MM.1S (cell line): ENCODE measurements around the gene CDH4.

ENCODE experiments used
- DNase-seq: peaks from one replicate; pipeline ENCODE4 v3.0.0-alpha.2; 2015
- H2AFZ ChIP-seq: fragments of 300-600 bp; sonication (generic); 2 replicates; pipeline ENCODE4 v1.6.0; 2016; ENCODE audit warnings: antibody characterized with exemption, low read length
- H3F3A ChIP-seq: fragments of 300-600 bp; sonication (generic); 2 replicates; pipeline ENCODE4 v1.6.1; 2016; ENCODE audit warnings: mild to moderate bottlenecking, antibody characterized with exemption, low read length, moderate library complexity, mixed read lengths; ENCODE audit not compliant: insufficient read depth
- H3K27ac ChIP-seq: fragments of 300-600 bp; sonication (generic); 2 replicates; pipeline ENCODE4 v1.5.1; 2016; ENCODE audit warnings: mild to moderate bottlenecking, low read length
- H3K27me3 ChIP-seq: fragments of 300-600 bp; sonication (generic); replicated peaks from 2 replicates; pipeline ENCODE4 v1.6.0; 2016; ENCODE audit warnings: low read length; ENCODE audit not compliant: insufficient read depth
- H3K36me3 ChIP-seq: fragments of 300-600 bp; sonication (generic); replicated peaks from 2 replicates; pipeline ENCODE4 v1.6.1; 2016; ENCODE audit warnings: mild to moderate bottlenecking, low read length, mixed read lengths; ENCODE audit not compliant: insufficient read depth
- H3K4me1 ChIP-seq: fragments of 300-600 bp; sonication (generic); 2 replicates; pipeline ENCODE4 v1.6.1; 2016; ENCODE audit warnings: low read length, mixed read lengths
- H3K4me2 ChIP-seq: fragments of 300-600 bp; sonication (generic); 2 replicates; pipeline ENCODE4 v1.6.0; 2016; ENCODE audit warnings: low read depth, low read length
- H3K4me3 ChIP-seq: fragments of 300-600 bp; sonication (generic); 2 replicates; pipeline ENCODE4 v1.5.1; 2016; ENCODE audit warnings: low read length, mixed read lengths
- H3K79me2 ChIP-seq: fragments of 300-600 bp; sonication (generic); 2 replicates; pipeline ENCODE4 v1.6.1; 2016; ENCODE audit warnings: mixed run types, low read length, mixed read lengths
- H3K9ac ChIP-seq: fragments of 300-600 bp; sonication (generic); 2 replicates; pipeline ENCODE4 v1.6.1; 2016; ENCODE audit warnings: low read length, mixed read lengths
- H3K9me2 ChIP-seq: fragments of 300-600 bp; sonication (generic); replicated peaks from 2 replicates; pipeline ENCODE4 v1.6.1; 2016; ENCODE audit warnings: mild to moderate bottlenecking, low read length, mixed read lengths; ENCODE audit not compliant: insufficient read depth
- H3K9me3 ChIP-seq: fragments of 300-600 bp; sonication (generic); replicated peaks from 2 replicates; pipeline ENCODE4 v1.6.1; 2016; ENCODE audit warnings: mild to moderate bottlenecking, low read length, mixed read lengths; ENCODE audit not compliant: insufficient read depth
- H4K20me1 ChIP-seq: fragments of 300-600 bp; sonication (generic); 2 replicates; pipeline ENCODE4 v1.6.1; 2016; ENCODE audit warnings: mild to moderate bottlenecking, low read length, moderate library complexity, mixed read lengths; ENCODE audit not compliant: insufficient read depth
- EZH2 ChIP-seq: fragments of 300-600 bp; sonication (generic); optimal IDR thresholded peaks from 2 replicates; pipeline ENCODE3; 2017; ENCODE audit warnings: low read depth, mild to moderate bottlenecking, antibody characterized with exemption, low read length, mixed read lengths
- EZH2phosphoT487 ChIP-seq: fragments of 300-600 bp; sonication (generic); IDR thresholded peaks from 2 replicates; pipeline ENCODE4 v1.6.1; 2018; ENCODE audit warnings: antibody characterized with exemption, low read length
- TF ChIP-seq, protein P1 (sequence below): fragments of 300-600 bp; sonication (generic); IDR thresholded peaks from 2 replicates; pipeline ENCODE4 v1.5.1; 2016; ENCODE audit warnings: antibody characterized with exemption, low read length, mixed read lengths

The CDH4 gene

DNA sequence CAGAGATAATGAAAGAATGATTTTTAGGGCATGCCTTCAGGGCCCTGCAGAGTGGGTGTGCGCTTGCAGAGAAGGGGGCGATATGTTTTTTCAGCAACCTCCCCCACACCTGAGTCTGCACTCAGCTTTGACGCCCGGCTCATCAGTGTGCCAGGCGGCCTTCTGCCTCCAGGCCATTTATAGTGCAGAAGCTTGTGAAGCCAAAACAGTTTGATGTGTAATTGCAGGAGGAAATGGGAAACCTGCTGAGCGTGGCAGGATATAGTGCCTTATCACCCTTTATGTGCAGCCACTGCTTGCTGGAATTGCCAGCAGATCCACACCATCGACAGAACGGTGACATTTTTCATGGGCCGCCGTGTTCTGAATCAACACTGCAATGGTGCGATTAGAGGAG is 178.2 kb downstream of the CDH4 start:
- H3K4me3 ChIP-seq: no peak overlapping the region
- no peaks in the 10 kb centered on the region for H3F3A ChIP-seq
- no peaks in the 10 kb centered on the region for H3K9me2 ChIP-seq
- peaks cover 35% of the 10 kb centered on the region for H3K27me3 ChIP-seq
- no peak overlapping the region for H3K9ac ChIP-seq
- no peak overlapping the region for H3K27ac ChIP-seq
- no peak for DNase-seq
- no peaks in the 10 kb centered on the region for H4K20me1 ChIP-seq
- TF ChIP-seq EZH2phosphoT487 (no peak), EZH2 (no peak)
- TF ChIP-seq, protein P1, sequence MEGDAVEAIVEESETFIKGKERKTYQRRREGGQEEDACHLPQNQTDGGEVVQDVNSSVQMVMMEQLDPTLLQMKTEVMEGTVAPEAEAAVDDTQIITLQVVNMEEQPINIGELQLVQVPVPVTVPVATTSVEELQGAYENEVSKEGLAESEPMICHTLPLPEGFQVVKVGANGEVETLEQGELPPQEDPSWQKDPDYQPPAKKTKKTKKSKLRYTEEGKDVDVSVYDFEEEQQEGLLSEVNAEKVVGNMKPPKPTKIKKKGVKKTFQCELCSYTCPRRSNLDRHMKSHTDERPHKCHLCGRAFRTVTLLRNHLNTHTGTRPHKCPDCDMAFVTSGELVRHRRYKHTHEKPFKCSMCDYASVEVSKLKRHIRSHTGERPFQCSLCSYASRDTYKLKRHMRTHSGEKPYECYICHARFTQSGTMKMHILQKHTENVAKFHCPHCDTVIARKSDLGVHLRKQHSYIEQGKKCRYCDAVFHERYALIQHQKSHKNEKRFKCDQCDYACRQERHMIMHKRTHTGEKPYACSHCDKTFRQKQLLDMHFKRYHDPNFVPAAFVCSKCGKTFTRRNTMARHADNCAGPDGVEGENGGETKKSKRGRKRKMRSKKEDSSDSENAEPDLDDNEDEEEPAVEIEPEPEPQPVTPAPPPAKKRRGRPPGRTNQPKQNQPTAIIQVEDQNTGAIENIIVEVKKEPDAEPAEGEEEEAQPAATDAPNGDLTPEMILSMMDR: no peak
- no peaks in the 10 kb centered on the region for H3K9me3 ChIP-seq
- H2AFZ ChIP-seq: no peak overlapping the region
- no peaks in the 10 kb centered on the region for H3K79me2 ChIP-seq
- no peaks in the 10 kb centered on the region for H3K36me3 ChIP-seq
- no peak overlapping the region for H3K4me2 ChIP-seq
- no peaks in the 10 kb centered on the region for H3K4me1 ChIP-seq

DNA sequence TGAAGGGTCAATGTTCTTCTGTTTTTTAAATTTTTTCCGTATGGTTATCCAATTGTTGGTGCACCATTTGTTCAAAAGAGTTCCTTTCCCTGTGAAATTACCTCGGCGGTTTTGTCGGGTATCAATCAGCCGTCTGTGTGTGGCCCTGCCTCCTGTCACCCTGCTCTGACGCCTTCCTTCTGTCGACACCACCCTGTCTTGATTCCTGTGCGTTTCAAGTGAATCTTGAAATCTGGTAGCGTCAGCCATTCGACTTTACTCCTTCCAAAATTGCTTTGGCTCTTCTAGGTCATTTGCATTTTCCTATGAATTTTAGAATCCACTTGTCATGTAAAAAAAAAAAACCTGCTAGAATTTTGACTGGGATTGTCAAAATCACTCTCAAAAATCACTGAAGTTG is 181.1 kb downstream of the CDH4 start:
- Histone ChIP-seq H3K79me2 (no peaks in the 10 kb centered on the region), H3K4me1 (no peaks in the 10 kb centered on the region), H3K9me2 (no peaks in the 10 kb centered on the region), H3K27ac (no peak overlapping the region), H3F3A (no peaks in the 10 kb centered on the region), H3K4me2 (no peak overlapping the region), H3K9me3 (no peaks in the 10 kb centered on the region), H3K36me3 (no peaks in the 10 kb centered on the region), H3K27me3 (peaks cover 50% of the 10 kb centered on the region), H2AFZ (no peak overlapping the region), H4K20me1 (no peaks in the 10 kb centered on the region), H3K4me3 (no peak overlapping the region), H3K9ac (no peak overlapping the region)
- DNase-seq: no peak
- TF ChIP-seq EZH2phosphoT487: no peak
- TF ChIP-seq, protein P1: no peak
- TF ChIP-seq EZH2: no peak

DNA sequence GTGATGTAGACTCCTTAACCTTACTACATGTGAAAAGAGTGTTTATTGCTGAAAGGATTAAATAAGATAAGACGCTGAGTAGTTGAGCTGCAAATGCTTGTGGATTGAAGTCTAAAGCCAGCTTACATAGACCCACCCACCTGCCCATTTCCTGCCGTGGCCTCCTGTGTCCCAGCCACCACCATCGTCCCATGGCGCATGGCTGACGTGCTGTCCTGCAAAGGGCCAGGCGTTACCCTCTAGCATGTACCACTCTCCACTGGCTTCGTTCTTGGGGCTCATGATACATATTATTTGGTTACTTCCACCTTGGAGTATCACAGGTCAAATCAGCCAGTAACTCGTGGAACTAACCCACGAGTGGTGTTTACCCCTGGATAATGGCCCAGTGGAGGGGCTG is 181.8 kb downstream of the CDH4 start:
- no peaks in the 10 kb centered on the region for H3K9me3 ChIP-seq
- no peak overlapping the region for H3K27ac ChIP-seq
- no peak overlapping the region for H3K4me3 ChIP-seq
- no peaks in the 10 kb centered on the region for H4K20me1 ChIP-seq
- H3K79me2 ChIP-seq: no peaks in the 10 kb centered on the region
- H2AFZ ChIP-seq: no peak overlapping the region
- no peak for DNase-seq
- no peaks in the 10 kb centered on the region for H3K4me1 ChIP-seq
- no peaks in the 10 kb centered on the region for H3K36me3 ChIP-seq
- peaks cover 56% of the 10 kb centered on the region for H3K27me3 ChIP-seq
- H3K9me2 ChIP-seq: no peaks in the 10 kb centered on the region
- H3K9ac ChIP-seq: no peak overlapping the region
- H3K4me2 ChIP-seq: no peak overlapping the region
- H3F3A ChIP-seq: no peaks in the 10 kb centered on the region
- TF ChIP-seq, protein P1: no peak
- no peak for TF ChIP-seq EZH2
- no peak for TF ChIP-seq EZH2phosphoT487
